Thoracic aorta (tissue), 2 donors: Measurements from ENCODE around the gene PPP1R13B. TPM values are rescaled to one million over a fixed set of nuclear protein-coding genes. Genes with fewer than 3 reads are reported as not detected.
"Not testable (repeated sequence)": the region's sequence is repeated elsewhere in the genome, so short reads cannot be mapped to it uniquely, and the experiment has no call there.

ENCODE experiments used
- ATAC-seq: fragments of 150-250 bp; one replicate; pipeline ENCODE4 v1.8.0; 2017; ENCODE audit warnings: low read depth; ENCODE audit not compliant: insufficient number of reproducible peaks, low FRiP score
- DNase-seq: peaks from one replicate; pipeline ENCODE4 v3.0.0-alpha.2; 2020; ENCODE audit warnings: low spot score
- H3K27ac ChIP-seq, 2 donors: fragments of 200-600 bp; sonication (generic); 1 replicate in 1 of 2; 2 replicates in 1 of 2; pipeline ENCODE4 v1.5.1; 2016; ENCODE audit warnings: mild to moderate bottlenecking in 2 of 2, moderate library complexity in 2 of 2
- H3K27me3 ChIP-seq: fragments of 200-600 bp; sonication (generic); replicated peaks from 2 replicates; pipeline ENCODE4 v1.6.0; 2016; ENCODE audit warnings: mild to moderate bottlenecking; ENCODE audit not compliant: insufficient read depth
- H3K36me3 ChIP-seq: fragments of 200-600 bp; sonication (generic); one replicate; pipeline ENCODE4 v1.5.1; 2016
- H3K4me1 ChIP-seq, 2 donors: fragments of 200-600 bp; sonication (generic); 1 replicate in 1 of 2; 2 replicates in 1 of 2; pipeline versions ENCODE4 v1.5.1 to v1.6.0; 2016; ENCODE audit warnings: low read depth in 2 of 2, mild to moderate bottlenecking in 1 of 2; ENCODE audit not compliant: control insufficient read depth in 1 of 2
- H3K4me3 ChIP-seq: fragments of 200-600 bp; sonication (generic); 2 replicates; pipeline ENCODE4 v1.5.1; 2016; ENCODE audit warnings: mild to moderate bottlenecking
- H3K9me3 ChIP-seq: fragments of 200-600 bp; sonication (generic); 2 replicates; pipeline ENCODE4 v1.5.1; 2016
- total RNA-seq, 2 donors: library from RNA; depleted of rRNA; stranded (reverse); fragments of >200 nt; gene quantifications; one replicate each; pipeline versions ENCODE4 v1.1.0 to v1.2.3, GENCODE V29; 2016
- TF ChIP-seq, protein P1 (sequence below): fragments of 200-600 bp; sonication (generic); IDR thresholded peaks from one replicate; pipeline ENCODE4 v1.5.1; 2019; ENCODE audit warnings: antibody characterized with exemption

PPP1R13B gene
- total RNA-seq, 2 donors from 2014 or later = 10.7 to 15.3 TPM

DNA sequence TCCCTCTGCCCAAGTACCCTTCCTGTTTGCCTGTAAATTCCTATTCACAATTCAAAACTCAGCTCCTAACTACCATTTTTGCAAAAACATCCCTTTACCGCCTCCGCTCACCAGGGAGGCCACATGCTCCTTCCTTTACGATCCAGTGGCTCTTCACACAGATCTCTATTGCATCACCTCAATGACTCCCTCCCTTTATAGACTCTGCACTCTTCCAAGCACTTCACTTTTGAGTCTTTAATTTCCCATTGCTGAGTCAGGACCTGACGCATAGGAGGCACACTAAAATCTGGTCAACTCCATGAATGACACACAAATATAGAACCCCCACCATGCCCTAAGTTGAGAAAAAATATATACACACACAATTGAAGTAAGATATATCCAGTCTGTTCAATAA lies 45.9 kb downstream of the PPP1R13B start:
- ATAC-seq (no peak), DNase-seq (no peak)
- Histone ChIP-seq H3K27me3 (no peaks in the 10 kb centered on the region), H3K36me3 (no peaks in the 10 kb centered on the region), H3K4me3 (no peak overlapping the region), H3K9me3 (no peaks in the 10 kb centered on the region), H3K4me1 (peaks cover 0 to 9% of the 10 kb centered on the region in 2 donors), H3K27ac (no peak overlapping the region)
- TF ChIP-seq, protein P1, sequence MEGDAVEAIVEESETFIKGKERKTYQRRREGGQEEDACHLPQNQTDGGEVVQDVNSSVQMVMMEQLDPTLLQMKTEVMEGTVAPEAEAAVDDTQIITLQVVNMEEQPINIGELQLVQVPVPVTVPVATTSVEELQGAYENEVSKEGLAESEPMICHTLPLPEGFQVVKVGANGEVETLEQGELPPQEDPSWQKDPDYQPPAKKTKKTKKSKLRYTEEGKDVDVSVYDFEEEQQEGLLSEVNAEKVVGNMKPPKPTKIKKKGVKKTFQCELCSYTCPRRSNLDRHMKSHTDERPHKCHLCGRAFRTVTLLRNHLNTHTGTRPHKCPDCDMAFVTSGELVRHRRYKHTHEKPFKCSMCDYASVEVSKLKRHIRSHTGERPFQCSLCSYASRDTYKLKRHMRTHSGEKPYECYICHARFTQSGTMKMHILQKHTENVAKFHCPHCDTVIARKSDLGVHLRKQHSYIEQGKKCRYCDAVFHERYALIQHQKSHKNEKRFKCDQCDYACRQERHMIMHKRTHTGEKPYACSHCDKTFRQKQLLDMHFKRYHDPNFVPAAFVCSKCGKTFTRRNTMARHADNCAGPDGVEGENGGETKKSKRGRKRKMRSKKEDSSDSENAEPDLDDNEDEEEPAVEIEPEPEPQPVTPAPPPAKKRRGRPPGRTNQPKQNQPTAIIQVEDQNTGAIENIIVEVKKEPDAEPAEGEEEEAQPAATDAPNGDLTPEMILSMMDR = no peak

DNA sequence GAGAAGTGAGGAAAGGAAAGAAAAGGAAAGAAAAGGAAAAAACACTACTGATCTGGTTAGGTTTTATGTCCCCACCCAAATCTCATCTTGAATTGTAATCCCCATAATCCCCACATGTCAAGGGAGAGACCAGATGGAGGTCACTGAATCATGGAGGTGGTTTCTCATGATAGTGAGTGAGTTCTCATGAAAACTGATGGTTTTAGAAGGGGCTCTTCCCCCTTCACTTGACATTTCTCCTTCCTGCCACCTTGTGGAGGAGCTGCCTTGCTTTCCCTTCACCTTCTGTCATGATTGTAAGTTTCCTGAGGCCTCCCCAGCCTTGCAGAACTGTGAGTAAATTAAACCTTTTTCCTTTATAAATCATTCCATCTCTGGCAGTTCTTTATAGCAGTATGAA lies 54.2 kb downstream of the PPP1R13B start:
- not testable (repeated sequence) for H3K27me3 ChIP-seq, H3K27ac ChIP-seq, H3K9me3 ChIP-seq, DNase-seq, H3K4me3 ChIP-seq, H3K4me1 ChIP-seq, ATAC-seq, H3K36me3 ChIP-seq

DNA sequence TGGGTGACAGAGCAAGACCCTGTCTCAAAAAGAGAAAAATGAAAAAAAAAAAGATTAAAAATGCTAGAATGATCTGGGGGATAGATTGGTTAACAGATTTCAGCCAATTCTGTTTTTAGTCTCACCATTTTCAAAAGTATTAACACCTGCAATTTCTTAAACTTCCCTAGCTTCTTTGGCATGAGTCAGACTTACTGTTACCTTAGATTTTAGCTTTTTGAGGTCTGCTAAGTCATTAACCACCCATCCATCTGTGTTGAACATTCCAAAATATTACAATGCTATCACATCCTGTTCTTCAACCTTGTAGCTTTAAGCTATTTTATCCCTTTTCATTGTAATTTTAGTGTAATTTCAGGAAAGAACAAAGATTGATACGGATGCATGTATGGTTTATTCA lies 59.3 kb downstream of the PPP1R13B start:
- Histone ChIP-seq H3K27ac (no peak overlapping the region), H3K4me3 (no peak overlapping the region), H3K4me1 (no peaks in the 10 kb centered on the region), H3K9me3 (no peaks in the 10 kb centered on the region), H3K27me3 (no peaks in the 10 kb centered on the region), H3K36me3 (no peaks in the 10 kb centered on the region)
- ATAC-seq (no peak), DNase-seq (no peak)
- TF ChIP-seq, protein P1 = no peak

DNA sequence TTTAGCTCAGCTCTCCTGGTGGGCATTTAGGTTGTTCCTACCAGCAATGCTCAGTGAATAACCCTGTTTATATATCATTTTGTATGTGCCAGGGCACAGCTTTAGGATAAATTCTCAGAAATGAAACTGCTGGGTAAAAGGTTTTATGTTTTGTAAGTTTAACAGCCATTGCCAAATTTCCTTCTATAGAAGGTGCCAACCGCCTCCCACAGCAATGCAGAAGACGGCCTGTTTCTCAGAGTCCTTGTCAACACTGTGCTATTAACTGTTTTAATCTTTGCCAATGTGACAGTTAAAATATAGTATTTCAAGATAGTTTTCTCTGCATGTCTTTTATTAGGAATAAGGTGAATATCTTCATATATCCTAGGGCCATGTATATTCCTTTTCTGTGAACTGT lies 65.0 kb downstream of the PPP1R13B start:
- TF ChIP-seq, protein P1 = no peak
- Histone ChIP-seq H3K27ac (no peak overlapping the region), H3K4me1 (no peaks in the 10 kb centered on the region), H3K36me3 (no peaks in the 10 kb centered on the region), H3K4me3 (no peak overlapping the region), H3K27me3 (no peaks in the 10 kb centered on the region), H3K9me3 (no peaks in the 10 kb centered on the region)
- no peak for ATAC-seq
- DNase-seq = no peak

DNA sequence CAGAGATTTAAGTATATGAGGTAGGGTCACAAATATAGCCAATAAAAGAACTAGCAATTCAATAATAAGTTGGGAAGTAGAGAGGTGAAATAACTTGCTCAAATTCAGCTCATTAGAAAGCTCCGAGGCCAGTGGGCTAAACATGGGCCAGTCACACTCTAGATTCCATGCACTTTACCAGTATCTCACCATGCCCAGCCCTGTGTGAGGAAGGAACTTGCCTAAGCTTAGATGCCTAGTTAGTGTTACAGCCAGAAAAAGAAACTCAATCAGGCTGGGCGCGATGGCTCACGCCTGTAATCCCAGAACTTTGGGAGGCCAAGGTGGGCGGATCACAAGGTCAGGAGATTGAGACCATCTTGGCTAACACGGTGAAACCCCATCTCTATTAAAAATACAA lies 71.1 kb downstream of the PPP1R13B start:
- H3K4me3 ChIP-seq, H3K27me3 ChIP-seq, H3K4me1 ChIP-seq, H3K9me3 ChIP-seq, DNase-seq, H3K27ac ChIP-seq, ATAC-seq, H3K36me3 ChIP-seq: not testable (repeated sequence)

DNA sequence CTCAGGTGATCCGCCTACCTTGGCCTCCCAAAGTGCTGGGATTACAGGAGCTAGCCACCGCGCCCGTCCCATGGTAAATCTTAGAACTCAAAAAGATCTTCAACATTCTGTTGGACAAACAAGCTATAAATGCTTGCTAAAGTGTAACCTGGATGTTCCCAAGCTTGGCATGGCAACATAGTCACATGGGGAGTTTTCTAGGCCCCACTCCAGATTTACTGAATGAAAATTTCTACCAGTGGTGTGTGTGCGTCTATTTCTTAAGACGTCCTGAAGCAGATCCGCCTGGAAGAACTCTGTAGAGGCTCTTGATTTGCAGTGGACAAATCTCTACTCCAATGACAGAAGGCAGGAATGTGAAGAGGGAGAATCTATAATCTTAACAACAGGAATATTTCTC lies 71.9 kb downstream of the PPP1R13B start:
- no peaks in the 10 kb centered on the region for H3K27me3 ChIP-seq
- H3K9me3 ChIP-seq = no peaks in the 10 kb centered on the region
- no peak overlapping the region for H3K4me3 ChIP-seq
- no peaks in the 10 kb centered on the region for H3K36me3 ChIP-seq
- TF ChIP-seq, protein P1 = no peak
- H3K27ac ChIP-seq = no peak overlapping the region
- H3K4me1 ChIP-seq = no peaks in the 10 kb centered on the region
- ATAC-seq (no peak), DNase-seq (no peak)
